Measurements from ENCODE around the gene PTGDR.

PTGDR gene

DNA sequence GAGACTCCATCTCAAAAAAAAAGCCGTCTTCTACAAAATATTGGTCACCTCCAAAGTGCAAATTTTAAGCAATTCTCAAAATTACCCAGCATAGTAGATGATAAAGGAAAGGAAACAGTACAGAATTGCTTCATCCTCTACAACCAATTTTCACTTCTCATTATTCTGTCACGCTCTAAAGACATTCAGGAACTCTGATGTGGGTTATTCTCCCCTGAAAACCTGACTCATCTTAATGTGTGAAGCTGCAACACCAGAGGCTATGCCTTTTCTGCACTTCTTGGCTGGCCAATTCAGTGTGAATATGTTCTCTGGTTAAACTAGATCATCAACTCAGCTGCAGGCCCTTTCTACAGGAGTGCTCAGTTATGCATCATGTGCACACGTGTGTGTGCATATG lies 57.6 kb downstream of the PTGDR start:
- TF ChIP-seq, protein P1, sequence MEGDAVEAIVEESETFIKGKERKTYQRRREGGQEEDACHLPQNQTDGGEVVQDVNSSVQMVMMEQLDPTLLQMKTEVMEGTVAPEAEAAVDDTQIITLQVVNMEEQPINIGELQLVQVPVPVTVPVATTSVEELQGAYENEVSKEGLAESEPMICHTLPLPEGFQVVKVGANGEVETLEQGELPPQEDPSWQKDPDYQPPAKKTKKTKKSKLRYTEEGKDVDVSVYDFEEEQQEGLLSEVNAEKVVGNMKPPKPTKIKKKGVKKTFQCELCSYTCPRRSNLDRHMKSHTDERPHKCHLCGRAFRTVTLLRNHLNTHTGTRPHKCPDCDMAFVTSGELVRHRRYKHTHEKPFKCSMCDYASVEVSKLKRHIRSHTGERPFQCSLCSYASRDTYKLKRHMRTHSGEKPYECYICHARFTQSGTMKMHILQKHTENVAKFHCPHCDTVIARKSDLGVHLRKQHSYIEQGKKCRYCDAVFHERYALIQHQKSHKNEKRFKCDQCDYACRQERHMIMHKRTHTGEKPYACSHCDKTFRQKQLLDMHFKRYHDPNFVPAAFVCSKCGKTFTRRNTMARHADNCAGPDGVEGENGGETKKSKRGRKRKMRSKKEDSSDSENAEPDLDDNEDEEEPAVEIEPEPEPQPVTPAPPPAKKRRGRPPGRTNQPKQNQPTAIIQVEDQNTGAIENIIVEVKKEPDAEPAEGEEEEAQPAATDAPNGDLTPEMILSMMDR (IDR thresholded peaks at IDR 0.05; ENCODE audit: low read depth, low read length) = no peak
- no peak overlapping the region for H3K4me3 ChIP-seq (ENCODE audit: low read depth, low read length)
- no peaks in the 10 kb centered on the region; the same call in 1 of the 2 replicates for H3K9me3 ChIP-seq
- no peaks in the 10 kb centered on the region for H3K27me3 ChIP-seq
- peaks cover 9% of the 10 kb centered on the region for H3K4me1 ChIP-seq
- DNase-seq = no peak
- H3K36me3 ChIP-seq = peaks cover 71% of the 10 kb centered on the region

DNA sequence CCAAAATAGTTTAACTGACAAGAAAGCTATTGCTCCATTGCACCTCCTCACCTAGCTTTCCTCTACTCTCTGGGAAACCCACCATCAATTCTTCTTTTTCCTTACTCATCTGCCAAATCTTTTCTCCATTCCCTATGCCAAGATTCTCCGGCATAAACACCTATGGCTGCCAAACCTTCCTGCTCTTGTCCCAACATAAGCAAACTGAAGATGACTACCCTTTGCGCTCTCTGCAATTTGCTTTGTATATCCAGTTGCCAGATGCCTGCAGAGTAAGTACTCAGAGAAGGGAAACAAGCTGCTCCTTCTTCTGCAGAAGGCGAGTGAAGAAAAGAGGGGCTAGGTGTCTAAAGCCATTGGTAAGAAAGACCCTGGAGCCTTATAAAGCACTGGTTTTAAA lies 58.1 kb downstream of the PTGDR start:
- Histone ChIP-seq H3K4me1 (peaks cover 9% of the 10 kb centered on the region), H3K9me3 (no peaks in the 10 kb centered on the region; the same call in 1 of the 2 replicates), H3K27me3 (no peaks in the 10 kb centered on the region), H3K36me3 (peaks cover 71% of the 10 kb centered on the region), H3K4me3 (ENCODE audit: low read depth, low read length) (no peak overlapping the region)
- TF ChIP-seq, protein P1 (IDR thresholded peaks at IDR 0.05; ENCODE audit: low read depth, low read length) = no peak
- no peak for DNase-seq
